Skin of body (tissue), 2 donors: ENCODE results near the gene GIPR. TPM values are rescaled to one million over a fixed set of nuclear protein-coding genes. Genes with fewer than 3 reads are reported as not detected.
"Not testable (repeated sequence)": the region's sequence is repeated elsewhere in the genome, so short reads cannot be mapped to it uniquely, and the experiment has no call there.

ENCODE experiments used
- DNase-seq: peaks from one replicate; lab custom pipeline; 2025; lab: John Stamatoyannopoulos, UW
- total RNA-seq: library from RNA; depleted of rRNA; stranded (reverse); fragments of >200 nt; gene quantifications from one replicate; pipeline ENCODE4 v1.2.3, GENCODE V29; 2014

Gene GIPR
- total RNA-seq, 1 donor from 2014 or later = 25.7 TPM

- DNase-seq = peak; percentile 95
Observed at GRCh38 chr19:45691516-45692186, 23.6 kb downstream of the GIPR start, which contains the start of gene SNRPD2. Gene SNRPD2 (minus strand): TSS chr19:45691953. CDS start chr19:45691888, 65 bp downstream.

- DNase-seq = peak; percentile 98
Observed at GRCh38 chr19:45692187-45693105, 24.4 kb downstream of the GIPR start, which contains the start of gene QPCTL. Gene QPCTL (plus strand): TSS chr19:45692666. CDS start chr19:45692704, 38 bp downstream.

GRCh38 chr19:45693106-45693788 lies 25.2 kb downstream of the GIPR start:
- peak; percentile 18 for DNase-seq

- DNase-seq = no peak
Observed at GRCh38 chr19:45701676-45702075, 33.7 kb downstream of the GIPR start.

GRCh38 chr19:45705115-45705514 lies 37.1 kb downstream of the GIPR start:
- no peak for DNase-seq

- no peak for DNase-seq
Observed at GRCh38 chr19:45705710-45706415, 37.8 kb downstream of the GIPR start.

GRCh38 chr19:45710356-45711130 lies 42.5 kb downstream of the GIPR start:
- DNase-seq = no peak

GRCh38 chr19:45711851-45712698 lies 44.1 kb downstream of the GIPR start:
- DNase-seq = no peak

GRCh38 chr19:45712699-45713067 lies 44.7 kb downstream of the GIPR start:
- no peak for DNase-seq

- DNase-seq = no peak
Observed at GRCh38 chr19:45713141-45713540, 45.1 kb downstream of the GIPR start.

GRCh38 chr19:45715139-45715538 lies 47.1 kb downstream of the GIPR start:
- no peak for DNase-seq

- DNase-seq = peak; percentile 33
Observed at GRCh38 chr19:45716359-45717130, 48.5 kb downstream of the GIPR start.

- peak; percentile 97 for DNase-seq
Observed at GRCh38 chr19:45717131-45717982, 49.3 kb downstream of the GIPR start.

GRCh38 chr19:45717983-45718650 lies 50.1 kb downstream of the GIPR start:
- no peak for DNase-seq

GRCh38 chr19:45720065-45720464 lies 52.0 kb downstream of the GIPR start:
- DNase-seq = not testable (repeated sequence)

GRCh38 chr19:45728683-45729082 lies 60.7 kb downstream of the GIPR start:
- not testable (repeated sequence) for DNase-seq

- DNase-seq = no peak
Observed at GRCh38 chr19:45729800-45730290, 61.8 kb downstream of the GIPR start.
